K562 (cell line): Measurements from ENCODE around the gene BCAR1. TPM values are rescaled to one million over a fixed set of nuclear protein-coding genes. Genes with fewer than 3 reads are reported as not detected.
A peak's percentile ranks its signal among the peaks of the same experiment; 100 is the strongest.

Experiments used
- ATAC-seq: fragments of 200-7000 bp; cut with Tn5 transposase; 3 replicates; pipeline ENCODE4 v1.9.1; 2020; ENCODE audit warnings: moderate library complexity
- BruUV-seq: library from RNA; stranded (reverse); fragments of 400-500 nt; replicated peaks from 2 replicates; lab custom pipeline; 2021; lab: Mats Ljungman, UMichigan
- CTCF ChIA-PET: fragments of 300-600 bp; formaldehyde crosslinking; extraction: SDS; loops from one replicate; lab custom pipeline; 2021; ENCODE audit warnings: low intra/inter-chr PET ratio; lab: Yijun Ruan, JAX
- POLR2A ChIA-PET: fragments of 300-600, 350-650 bp; sonication (Branson Sonifier 250); formaldehyde crosslinking; extraction: SDS; loops from one replicate; lab custom pipeline; 2021; ENCODE audit warnings: antibody characterized with exemption, inconsistent platforms; lab: Yijun Ruan, JAX
- DNase-seq, 4 experiments: peaks; one replicate each; pipeline versions ENCODE4 v3.0.0 to v3.0.0-alpha.2; 2011 to 2018; ENCODE audit warnings: low spot score in 3 of 4, mixed read lengths in 3 of 4; ENCODE audit errors: extremely low read depth in 1 of 4
- FAIRE-seq: peaks from 2 replicates; lab custom pipeline; 2011; peaks lifted over from hg19 to GRCh38; lab: Jason Lieb, UNC
- H2AFZ ChIP-seq: 2 replicates; pipeline ENCODE4 v1.6.0; 2011; ENCODE audit warnings: low read depth, low read length, control low read depth, inconsistent platforms
- H3K27ac ChIP-seq: fragments of 200-600 bp; 3 replicates; pipeline ENCODE4 v1.8.0; 2011; ENCODE audit warnings: low read depth, mild to moderate bottlenecking, control low read depth, inconsistent platforms, low read length, moderate library complexity, mixed read lengths; ENCODE audit errors: extremely low read depth
- H3K27me3 ChIP-seq, 2 experiments: fragments of 300-600 bp in 1 of 2; 2 replicates in 1 of 2; 3 replicates in 1 of 2; pipeline versions ENCODE4 v1.6.0 to v1.8.0; 2011; ENCODE audit warnings: inconsistent platforms in 2 of 2, low read length in 2 of 2, mild to moderate bottlenecking in 1 of 2, mixed read lengths in 1 of 2, moderate library complexity in 1 of 2; ENCODE audit not compliant: control insufficient read depth in 2 of 2, insufficient read depth in 2 of 2
- H3K36me3 ChIP-seq: fragments of 300-600 bp; 3 replicates; pipeline ENCODE4 v1.8.0; 2011; ENCODE audit warnings: mild to moderate bottlenecking, low read length, inconsistent platforms; ENCODE audit not compliant: control insufficient read depth, insufficient read depth
- H3K4me1 ChIP-seq, 2 experiments: fragments of 200-600 bp in 1 of 2; replicated peaks in 1 of 2; 2 replicates in 1 of 2; 3 replicates in 1 of 2; pipeline versions ENCODE4 v1.5.1 to v1.8.0; 2011; ENCODE audit warnings: inconsistent platforms in 2 of 2, low read length in 2 of 2, mild to moderate bottlenecking in 1 of 2, mixed read lengths in 1 of 2, moderate library complexity in 1 of 2; ENCODE audit not compliant: control insufficient read depth in 2 of 2, insufficient read depth in 2 of 2
- H3K4me2 ChIP-seq: 2 replicates; pipeline ENCODE4 v1.6.1; 2011; ENCODE audit warnings: low read length, control low read depth, inconsistent platforms, mixed read lengths; ENCODE audit not compliant: insufficient read depth
- H3K4me3 ChIP-seq: fragments of 200-600 bp; sonication (generic), shearing (Covaris generic); 2 replicates; pipeline ENCODE4 v1.5.1; 2016; ENCODE audit warnings: control low read depth, inconsistent platforms
- H3K79me2 ChIP-seq: fragments of 200-600 bp; 3 replicates; pipeline ENCODE4 v1.8.0; 2011; ENCODE audit warnings: low read length, inconsistent platforms; ENCODE audit not compliant: control insufficient read depth, insufficient read depth
- H3K9ac ChIP-seq, 2 experiments: 2 replicates each; pipeline versions ENCODE4 v1.6.0 to v1.6.1; 2011; ENCODE audit warnings: low read depth in 2 of 2, low read length in 2 of 2, control low read depth in 1 of 2, inconsistent platforms in 1 of 2, mild to moderate bottlenecking in 1 of 2, mixed read lengths in 1 of 2; ENCODE audit not compliant: insufficient read depth in 1 of 2
- H3K9me1 ChIP-seq: one replicate; pipeline ENCODE4 v1.6.0; 2011; ENCODE audit warnings: inconsistent platforms, mild to moderate bottlenecking, low read length, moderate library complexity; ENCODE audit not compliant: control insufficient read depth, insufficient read depth
- H3K9me3 ChIP-seq: replicated peaks from 2 replicates; pipeline ENCODE4 v1.5.1; 2011; ENCODE audit warnings: low read depth, low read length, inconsistent platforms; ENCODE audit not compliant: control insufficient read depth, insufficient read depth
- H4K20me1 ChIP-seq: replicated peaks from 2 replicates; pipeline ENCODE4 v1.6.1; 2011; ENCODE audit warnings: low read length, inconsistent platforms, mixed read lengths; ENCODE audit not compliant: control insufficient read depth, insufficient read depth
- ATF6 ChIP-seq: sonication (generic); formaldehyde crosslinking; IDR thresholded peaks from 2 replicates; pipeline ENCODE4 v1.4.0; 2020; ENCODE audit warnings: mild to moderate bottlenecking, missing genetic modification reagents
- GTF3C2 ChIP-seq: IDR thresholded peaks from 3 replicates; pipeline ENCODE4 v1.6.1; 2011; ENCODE audit warnings: borderline replicate concordance, mild to moderate bottlenecking, moderate library complexity; ENCODE audit not compliant: insufficient read length; ENCODE audit errors: extremely low read depth
- KLF10 ChIP-seq: fragments of 250-450 bp; sonication (Bioruptor Pico); IDR thresholded peaks from 2 replicates; pipeline ENCODE4 v1.6.1; 2021; ENCODE audit warnings: matching md5 sums
- MBD2 ChIP-seq: sonication (generic); IDR thresholded peaks from 2 replicates; pipeline ENCODE4 v1.6.1; 2016; ENCODE audit warnings: low read depth, borderline replicate concordance
- MLX ChIP-seq, 2 experiments: fragments of 450-650 bp in 1 of 2; sonication (generic) in 1 of 2; formaldehyde crosslinking; conservative IDR thresholded peaks; 2 replicates each; pipeline versions ENCODE4 v1.4.0 to v1.8.1; 2020 to 2022; ENCODE audit warnings: mild to moderate bottlenecking in 1 of 2, missing genetic modification reagents in 1 of 2
- NR4A1 ChIP-seq, 2 experiments: fragments of 250-450 bp in 1 of 2; fragments of 450-650 bp in 1 of 2; sonication (Bioruptor Pico) in 1 of 2; IDR thresholded peaks; 2 replicates each; pipeline versions ENCODE4 v1.4.0 to v1.6.1; 2016 to 2020; ENCODE audit warnings: mild to moderate bottlenecking in 2 of 2, missing compliant biosample characterization in 1 of 2, missing genetic modification characterization in 1 of 2, moderate library complexity in 1 of 2
- PCBP1 ChIP-seq: fragments of 200-400 bp; formaldehyde crosslinking; IDR thresholded peaks from 2 replicates; pipeline ENCODE4 v1.6.1; 2018; ENCODE audit warnings: mild to moderate bottlenecking, low read depth, low read length; ENCODE audit not compliant: poor library complexity, severe bottlenecking
- SRSF7 ChIP-seq: fragments of 200-400 bp; formaldehyde crosslinking; optimal IDR thresholded peaks from 2 replicates; pipeline ENCODE3; 2017; ENCODE audit warnings: mild to moderate bottlenecking, low read depth, low read length
- ZKSCAN1 ChIP-seq: fragments of 150-350 bp; IDR thresholded peaks from 2 replicates; pipeline ENCODE4 v1.6.1; 2016; ENCODE audit warnings: low read depth, low read length
- ZNF121 ChIP-seq: sonication (generic); formaldehyde crosslinking; conservative IDR thresholded peaks from 2 replicates; pipeline ENCODE4 v1.8.0; 2022; ENCODE audit warnings: missing genetic modification reagents
- ZNF707 ChIP-seq: fragments of 250-450 bp; sonication (Bioruptor Pico); conservative IDR thresholded peaks from 2 replicates; pipeline ENCODE4 v1.8.0; 2022; ENCODE audit warnings: inconsistent platforms, mild to moderate bottlenecking, moderate library complexity
- ZNF740 ChIP-seq, 3 experiments: fragments of 200-800 bp in 1 of 3; sonication (Bioruptor generic) in 1 of 3; sonication (generic) in 1 of 3; formaldehyde crosslinking in 1 of 3; IDR thresholded peaks; 2 replicates each; pipeline versions ENCODE4 v1.6.1 to v1.8.0; 2016 to 2022; ENCODE audit warnings: mild to moderate bottlenecking in 2 of 3, missing compliant biosample characterization in 2 of 3, missing genetic modification characterization in 2 of 3, missing genetic modification reagents in 1 of 3
- WGBS: fragments of 100-300 bp; shearing (Covaris generic); methylation state at CpG from one replicate; pipeline ENCODE4 v1.1.6; 2016; ENCODE audit warnings: low coverage, mixed read lengths; ENCODE audit not compliant: insufficient coverage; ENCODE audit errors: missing lambda C conversion rate; 5-methylcytosine and 5-hydroxymethylcytosine counted together
- in situ Hi-C: fragments of 300-500 bp; cut with MboI; formaldehyde crosslinking; loops from 4 replicates; pipeline ENCODE4 v1.15.0; 2018; ENCODE audit warnings: inconsistent platforms, mixed read lengths
- intact Hi-C: fragments of 100-400 bp; cut with micrococcal nuclease; formaldehyde crosslinking; loops from 2 replicates; pipeline ENCODE4 v1.14.2; 2022
- polyA plus RNA-seq, 8 experiments: library from polyadenylated mRNA; depleted of rRNA in 4 of 8; stranded (reverse) in 5 of 8; unstranded in 3 of 8; fragments of >200 nt; fragmentation: Nextera tagmentation in 2 of 8; fragmentation: Illumina TruSeq in 1 of 8; extraction: Ambion mirVana in 2 of 8; extraction: Trizol in 1 of 8; gene quantifications; 2 replicates each; pipeline versions ENCODE4 v1.2.1 to v1.2.3, GENCODE V29; 2011 to 2014; ENCODE audit warnings: inconsistent platforms in 1 of 8, missing spikeins in 1 of 8
- total RNA-seq, 7 experiments: library from RNA; depleted of rRNA in 6 of 7; stranded (reverse); fragments of >200 nt in 6 of 7; fragmentation: Illumina TruSeq in 2 of 7; extraction: Trizol in 2 of 7; gene quantifications; 2 replicates each; pipeline versions ENCODE4 v1.2.1 to v1.2.3, GENCODE V29; 2011 to 2021; ENCODE audit warnings: low replicate concordance in 1 of 7

The BCAR1 gene
- total and polyA plus RNA-seq, 9 of the 15 experiments (the other 6 are each of a cell fraction or from before 2014, with no cell fraction given) = 0.10 to 26.3 (median 3.6) TPM

GRCh38 chr16:75272097-75272551 is 20.7 kb upstream of the BCAR1 start (continued):
- TF ChIP-seq NR4A1 (CRISPR knock-in tag; IDR thresholded peaks at IDR 0.05) = no peak
- TF ChIP-seq NR4A1 (tag; IDR thresholded peaks at IDR 0.05) = no peak
- TF ChIP-seq ZKSCAN1 = no peak
- no peak for TF ChIP-seq PCBP1
- TF ChIP-seq MLX (CRISPR knock-in tag; conservative IDR thresholded peaks at IDR 0.05) = no peak
- no peak for TF ChIP-seq SRSF7

GRCh38 chr16:75271441-75272096 is 20.1 kb upstream of the BCAR1 start:
- POLR2A ChIA-PET = no interaction called here
- TF ChIP-seq ZNF121 (CRISPR knock-in tag) (0 out of 2 replicates have a peak, but pooled peaks have one; percentile 8), GTF3C2 (no peak), KLF10 (CRISPR knock-in tag) (no peak), ATF6 (CRISPR knock-in tag) (no peak), ZNF740 (CRISPR knock-in tag; IDR thresholded peaks at IDR 0.05) (no peak), ZNF740 (tag; IDR thresholded peaks at IDR 0.05) (no peak), MBD2 (no peak), ZNF707 (no peak)
- intact Hi-C loops (no loop called here), in situ Hi-C loops (no loop called here)
- ATAC-seq (no peak), FAIRE-seq (peak; percentile 19), DNase-seq (no peak)
- Histone ChIP-seq H3K27me3 (peaks cover 3 to 12% of the 10 kb centered on the region in 2 experiments; a peak in 2 of 5 replicates), H3K4me2 (no peak overlapping the region), H3K4me3 (no peak overlapping the region), H3K36me3 (no peaks in the 10 kb centered on the region), H3K9me3 (no peaks in the 10 kb centered on the region), H3K9me1 (no peaks in the 10 kb centered on the region), H4K20me1 (no peaks in the 10 kb centered on the region), H3K9ac (no peak overlapping the region), H2AFZ (no peak overlapping the region), H3K4me1 (peaks cover 0 to 12% of the 10 kb centered on the region in 2 experiments; a peak in 2 of 5 replicates), H3K27ac (no peak overlapping the region), H3K79me2 (no peaks in the 10 kb centered on the region)
- CTCF ChIA-PET = no interaction called here
- BruUV-seq = no TSS peak
- 55% methylated on average over 6 of the region's 6 CpGs for WGBS
